Activated T-cell treated with anti-CD3 and anti-CD28 coated beads, Interleukin-2, amount 50 U/mL, for 72 hours (primary cell): ENCODE measurements around the gene GFRAL. TPM values are rescaled to one million over a fixed set of nuclear protein-coding genes. Genes with fewer than 3 reads are reported as not detected.

Experiments used
- ATAC-seq, 2 donors: fragments of 150-1000 bp; cut with Tn5 transposase; replicated peaks in 1 of 2; 2 replicates each; pipeline ENCODE4 v1.10.0; 2021; ENCODE audit warnings: moderate library complexity in 2 of 2, mild to moderate bottlenecking in 1 of 2
- DNase-seq, 2 donors: peaks; one replicate each; pipeline ENCODE4 v3.0.0; 2021 to 2022; ENCODE audit warnings: mixed read lengths in 1 of 2
- H3K27ac Mint-ChIP-seq: one replicate; pipeline ENCODE4 v1.8.0; 2022; ENCODE audit warnings: mild to moderate bottlenecking, moderate library complexity, mixed read lengths
- H3K27me3 Mint-ChIP-seq: one replicate; pipeline ENCODE4 v1.8.0; 2022; ENCODE audit warnings: low read depth, mixed read lengths
- H3K36me3 Mint-ChIP-seq, 2 donors: one replicate each; pipeline ENCODE4 v1.8.0; 2022; ENCODE audit warnings: mixed read lengths in 2 of 2, mild to moderate bottlenecking in 1 of 2; ENCODE audit not compliant: insufficient read depth in 2 of 2
- H3K4me1 Mint-ChIP-seq: one replicate; pipeline ENCODE4 v1.8.0; 2022; ENCODE audit warnings: low read depth, mixed read lengths
- H3K4me3 Mint-ChIP-seq, 2 donors: one replicate each; pipeline ENCODE4 v1.8.0; 2022; ENCODE audit warnings: mild to moderate bottlenecking in 2 of 2, mixed read lengths in 2 of 2, moderate library complexity in 2 of 2
- H3K9me3 Mint-ChIP-seq, 2 donors: one replicate each; pipeline ENCODE4 v1.8.0; 2022; ENCODE audit warnings: mixed read lengths in 2 of 2
- total RNA-seq, 2 donors: library from RNA; stranded (reverse); gene quantifications; one replicate each; pipeline ENCODE4 v1.2.3, GENCODE V29; 2022

GFRAL gene
- total RNA-seq, 2 donors from 2014 or later = not detected

- H3K36me3 Mint-ChIP-seq = no peaks in the 10 kb centered on the region
- DNase-seq (peak in 1 of 2 donors; percentile 0), ATAC-seq (no peak)
- H3K27me3 Mint-ChIP-seq = no peaks in the 10 kb centered on the region
- no peak overlapping the region for H3K27ac Mint-ChIP-seq
- H3K4me1 Mint-ChIP-seq = no peaks in the 10 kb centered on the region
- no peaks in the 10 kb centered on the region for H3K9me3 Mint-ChIP-seq
- no peak overlapping the region for H3K4me3 Mint-ChIP-seq
Measured at GRCh38 chr6:55445648-55446204, 118.5 kb downstream of the GFRAL start.

DNA sequence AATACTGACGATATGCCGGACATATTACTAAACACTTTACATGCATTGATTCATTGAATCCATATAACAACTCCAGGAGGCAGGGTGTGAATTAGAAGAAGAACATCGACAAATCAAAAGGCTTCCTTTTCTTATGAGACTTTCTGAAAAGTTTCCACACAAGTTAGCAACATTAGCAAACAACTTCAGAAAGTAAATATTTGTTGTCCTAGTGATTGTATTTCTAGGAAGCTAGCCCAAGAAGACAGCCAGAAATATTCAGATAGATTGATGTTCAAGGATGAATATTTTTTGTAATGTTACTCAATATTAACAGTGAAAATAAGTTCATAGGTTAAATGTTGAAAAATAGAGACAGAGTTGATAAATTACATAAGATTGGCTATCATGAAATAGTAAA lies 120.6 kb downstream of the GFRAL start:
- H3K27ac Mint-ChIP-seq = no peak overlapping the region
- ATAC-seq = no peak
- H3K4me1 Mint-ChIP-seq = no peaks in the 10 kb centered on the region
- H3K4me3 Mint-ChIP-seq = no peak overlapping the region
- no peak for DNase-seq
- no peaks in the 10 kb centered on the region for H3K27me3 Mint-ChIP-seq
- H3K9me3 Mint-ChIP-seq = no peaks in the 10 kb centered on the region
- H3K36me3 Mint-ChIP-seq = no peaks in the 10 kb centered on the region

GRCh38 chr6:55448451-55448850 lies 121.2 kb downstream of the GFRAL start:
- ATAC-seq (no peak), DNase-seq (no peak)
- H3K27ac Mint-ChIP-seq = no peak overlapping the region
- no peak overlapping the region for H3K4me3 Mint-ChIP-seq
- H3K4me1 Mint-ChIP-seq = no peaks in the 10 kb centered on the region
- no peaks in the 10 kb centered on the region for H3K27me3 Mint-ChIP-seq
- H3K9me3 Mint-ChIP-seq = no peaks in the 10 kb centered on the region
- no peaks in the 10 kb centered on the region for H3K36me3 Mint-ChIP-seq

- no peak overlapping the region for H3K4me3 Mint-ChIP-seq
- H3K27ac Mint-ChIP-seq = no peak overlapping the region
- H3K27me3 Mint-ChIP-seq = no peaks in the 10 kb centered on the region
- H3K36me3 Mint-ChIP-seq = no peaks in the 10 kb centered on the region
- ATAC-seq = no peak
- no peaks in the 10 kb centered on the region for H3K9me3 Mint-ChIP-seq
- no peaks in the 10 kb centered on the region for H3K4me1 Mint-ChIP-seq
- DNase-seq = no peak
Measured at GRCh38 chr6:55449225-55449624, 122.0 kb downstream of the GFRAL start.

DNA sequence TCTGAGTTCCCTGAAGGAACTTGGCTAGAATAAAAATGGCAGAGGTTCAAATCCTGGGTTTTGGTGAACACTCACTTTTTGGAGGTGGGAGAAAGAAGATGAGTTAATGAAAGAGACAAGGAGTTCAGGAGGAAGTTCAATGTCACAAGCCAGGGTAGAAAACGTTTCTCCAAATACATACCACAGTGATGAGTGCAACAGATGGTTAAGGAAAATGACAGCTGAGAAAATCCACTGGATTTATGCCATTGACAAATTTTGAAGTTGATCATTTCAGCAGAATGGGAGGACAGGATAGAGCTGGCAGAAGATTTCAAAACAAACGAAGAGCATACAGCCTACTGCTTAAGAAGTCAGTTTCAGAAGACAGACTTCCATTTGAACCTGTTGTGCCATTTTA lies 122.7 kb downstream of the GFRAL start:
- H3K36me3 Mint-ChIP-seq = no peaks in the 10 kb centered on the region
- H3K4me3 Mint-ChIP-seq = no peak overlapping the region
- DNase-seq (no peak), ATAC-seq (no peak)
- no peaks in the 10 kb centered on the region for H3K27me3 Mint-ChIP-seq
- no peaks in the 10 kb centered on the region for H3K4me1 Mint-ChIP-seq
- peaks cover 0 to 3% of the 10 kb centered on the region in 2 donors for H3K9me3 Mint-ChIP-seq
- H3K27ac Mint-ChIP-seq = no peak overlapping the region

Other genes starting within 250 kb of the GFRAL start
- gene HCRTR2, start 153.0 kb upstream of the GFRAL start, total RNA-seq = not detected